ENCODE results near the gene TMEM258.
A peak's percentile ranks its signal among the peaks of the same experiment; 100 is the strongest.

TMEM258 gene

DNA sequence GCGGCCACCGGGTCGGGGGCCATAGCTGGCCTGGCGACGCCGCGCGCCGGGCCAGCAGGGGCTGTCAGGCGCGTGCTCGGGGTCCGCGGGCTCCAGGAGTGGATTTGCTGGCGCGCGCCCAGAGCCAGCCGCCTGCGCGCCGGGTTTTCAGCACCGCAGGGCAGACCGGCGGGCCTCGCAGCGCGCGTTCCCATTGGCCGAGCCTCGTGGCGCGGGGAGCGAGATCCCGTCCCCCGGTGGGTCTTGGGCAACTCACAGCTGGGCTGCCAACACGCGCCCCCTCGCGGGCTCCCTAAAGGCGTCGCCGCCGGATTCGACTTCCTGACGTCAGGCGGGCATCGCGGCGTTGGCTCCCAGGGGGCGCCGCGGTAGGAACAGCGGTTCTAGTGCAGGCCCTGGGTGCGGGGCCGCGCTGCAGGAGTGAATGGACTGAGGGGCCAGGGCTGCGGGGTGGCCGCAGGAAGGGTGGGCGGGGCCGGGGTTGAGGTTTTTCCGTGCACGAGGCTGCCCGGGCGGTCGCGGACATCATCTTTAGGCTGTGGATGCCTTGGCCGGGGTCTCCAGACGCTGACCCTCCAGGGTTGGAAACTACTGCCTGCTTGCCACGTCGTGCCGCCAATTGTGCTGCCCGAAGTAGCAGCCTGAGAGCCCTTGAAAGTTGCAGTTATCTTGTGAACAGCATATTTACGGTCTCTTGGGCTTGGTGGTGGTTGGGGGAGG is 24.5 kb upstream of the TMEM258 start, which contains the start of gene FADS1 (continued):
- TF ChIP-seq, protein P1, sequence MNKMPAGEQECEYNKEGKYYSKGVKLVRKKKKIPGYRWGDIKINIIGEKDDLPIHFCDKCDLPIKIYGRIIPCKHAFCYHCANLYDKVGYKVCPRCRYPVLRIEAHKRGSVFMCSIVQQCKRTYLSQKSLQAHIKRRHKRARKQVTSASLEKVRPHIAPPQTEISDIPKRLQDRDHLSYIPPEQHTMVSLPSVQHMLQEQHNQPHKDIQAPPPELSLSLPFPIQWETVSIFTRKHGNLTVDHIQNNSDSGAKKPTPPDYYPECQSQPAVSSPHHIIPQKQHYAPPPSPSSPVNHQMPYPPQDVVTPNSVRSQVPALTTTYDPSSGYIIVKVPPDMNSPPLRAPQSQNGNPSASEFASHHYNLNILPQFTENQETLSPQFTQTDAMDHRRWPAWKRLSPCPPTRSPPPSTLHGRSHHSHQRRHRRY (tag by site-specific recombination; IDR thresholded peaks at IDR 0.05), result no peak
- TF ChIP-seq IKZF3 (tag by site-specific recombination; IDR thresholded peaks at IDR 0.05), result peak; percentile 53; the same call in 1 of the 2 replicates
- TF ChIP-seq, protein P2, sequence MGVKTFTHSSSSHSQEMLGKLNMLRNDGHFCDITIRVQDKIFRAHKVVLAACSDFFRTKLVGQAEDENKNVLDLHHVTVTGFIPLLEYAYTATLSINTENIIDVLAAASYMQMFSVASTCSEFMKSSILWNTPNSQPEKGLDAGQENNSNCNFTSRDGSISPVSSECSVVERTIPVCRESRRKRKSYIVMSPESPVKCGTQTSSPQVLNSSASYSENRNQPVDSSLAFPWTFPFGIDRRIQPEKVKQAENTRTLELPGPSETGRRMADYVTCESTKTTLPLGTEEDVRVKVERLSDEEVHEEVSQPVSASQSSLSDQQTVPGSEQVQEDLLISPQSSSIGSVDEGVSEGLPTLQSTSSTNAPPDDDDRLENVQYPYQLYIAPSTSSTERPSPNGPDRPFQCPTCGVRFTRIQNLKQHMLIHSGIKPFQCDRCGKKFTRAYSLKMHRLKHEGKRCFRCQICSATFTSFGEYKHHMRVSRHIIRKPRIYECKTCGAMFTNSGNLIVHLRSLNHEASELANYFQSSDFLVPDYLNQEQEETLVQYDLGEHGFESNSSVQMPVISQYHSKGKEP (tag by site-specific recombination; IDR thresholded peaks at IDR 0.05), result no peak
- TF ChIP-seq ZSCAN30 (tag by site-specific recombination; IDR thresholded peaks at IDR 0.05), result no peak; the same call in 1 of the 2 replicates
- TF ChIP-seq FEZF1 (tag by site-specific recombination; IDR thresholded peaks at IDR 0.05), result no peak
- TF ChIP-seq ZNF404 (tag by site-specific recombination; IDR thresholded peaks at IDR 0.05), result no peak
- TF ChIP-seq ZNF416 (tag by site-specific recombination; IDR thresholded peaks at IDR 0.05), result no peak
- TF ChIP-seq ZNF274 (IDR thresholded peaks at IDR 0.05; ENCODE audit: low read length), result no peak
- TF ChIP-seq ZNF274 (tag by site-specific recombination; IDR thresholded peaks at IDR 0.05; ENCODE audit: borderline replicate concordance), result no peak
- TF ChIP-seq ZNF785 (tag by site-specific recombination; IDR thresholded peaks at IDR 0.05), result no peak
- no peak for TF ChIP-seq ZNF311 (tag by site-specific recombination; IDR thresholded peaks at IDR 0.05; ENCODE audit: borderline replicate concordance)
- no peak for TF ChIP-seq ZNF433 (tag by site-specific recombination; IDR thresholded peaks at IDR 0.05; ENCODE audit: low read depth)
- TF ChIP-seq YY2 (tag by site-specific recombination; IDR thresholded peaks at IDR 0.05), result no peak
- no peak for TF ChIP-seq ZNF473 (tag by site-specific recombination; IDR thresholded peaks at IDR 0.05)
- TF ChIP-seq, protein P3, sequence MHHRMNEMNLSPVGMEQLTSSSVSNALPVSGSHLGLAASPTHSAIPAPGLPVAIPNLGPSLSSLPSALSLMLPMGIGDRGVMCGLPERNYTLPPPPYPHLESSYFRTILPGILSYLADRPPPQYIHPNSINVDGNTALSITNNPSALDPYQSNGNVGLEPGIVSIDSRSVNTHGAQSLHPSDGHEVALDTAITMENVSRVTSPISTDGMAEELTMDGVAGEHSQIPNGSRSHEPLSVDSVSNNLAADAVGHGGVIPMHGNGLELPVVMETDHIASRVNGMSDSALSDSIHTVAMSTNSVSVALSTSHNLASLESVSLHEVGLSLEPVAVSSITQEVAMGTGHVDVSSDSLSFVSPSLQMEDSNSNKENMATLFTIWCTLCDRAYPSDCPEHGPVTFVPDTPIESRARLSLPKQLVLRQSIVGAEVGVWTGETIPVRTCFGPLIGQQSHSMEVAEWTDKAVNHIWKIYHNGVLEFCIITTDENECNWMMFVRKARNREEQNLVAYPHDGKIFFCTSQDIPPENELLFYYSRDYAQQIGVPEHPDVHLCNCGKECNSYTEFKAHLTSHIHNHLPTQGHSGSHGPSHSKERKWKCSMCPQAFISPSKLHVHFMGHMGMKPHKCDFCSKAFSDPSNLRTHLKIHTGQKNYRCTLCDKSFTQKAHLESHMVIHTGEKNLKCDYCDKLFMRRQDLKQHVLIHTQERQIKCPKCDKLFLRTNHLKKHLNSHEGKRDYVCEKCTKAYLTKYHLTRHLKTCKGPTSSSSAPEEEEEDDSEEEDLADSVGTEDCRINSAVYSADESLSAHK (tag by site-specific recombination; IDR thresholded peaks at IDR 0.05), result no peak
- no peak for TF ChIP-seq ZNF175 (tag by site-specific recombination; IDR thresholded peaks at IDR 0.05)
- TF ChIP-seq PRDM1 (tag by site-specific recombination; IDR thresholded peaks at IDR 0.05), result no peak
- TF ChIP-seq ZNF654 (tag by site-specific recombination; IDR thresholded peaks at IDR 0.05; ENCODE audit: low read depth), result no peak
- TF ChIP-seq ZNF571 (tag by site-specific recombination; IDR thresholded peaks at IDR 0.05), result no peak
- peak; percentile 46 for TF ChIP-seq KLF1 (tag by site-specific recombination; IDR thresholded peaks at IDR 0.05)
- TF ChIP-seq, protein P4, sequence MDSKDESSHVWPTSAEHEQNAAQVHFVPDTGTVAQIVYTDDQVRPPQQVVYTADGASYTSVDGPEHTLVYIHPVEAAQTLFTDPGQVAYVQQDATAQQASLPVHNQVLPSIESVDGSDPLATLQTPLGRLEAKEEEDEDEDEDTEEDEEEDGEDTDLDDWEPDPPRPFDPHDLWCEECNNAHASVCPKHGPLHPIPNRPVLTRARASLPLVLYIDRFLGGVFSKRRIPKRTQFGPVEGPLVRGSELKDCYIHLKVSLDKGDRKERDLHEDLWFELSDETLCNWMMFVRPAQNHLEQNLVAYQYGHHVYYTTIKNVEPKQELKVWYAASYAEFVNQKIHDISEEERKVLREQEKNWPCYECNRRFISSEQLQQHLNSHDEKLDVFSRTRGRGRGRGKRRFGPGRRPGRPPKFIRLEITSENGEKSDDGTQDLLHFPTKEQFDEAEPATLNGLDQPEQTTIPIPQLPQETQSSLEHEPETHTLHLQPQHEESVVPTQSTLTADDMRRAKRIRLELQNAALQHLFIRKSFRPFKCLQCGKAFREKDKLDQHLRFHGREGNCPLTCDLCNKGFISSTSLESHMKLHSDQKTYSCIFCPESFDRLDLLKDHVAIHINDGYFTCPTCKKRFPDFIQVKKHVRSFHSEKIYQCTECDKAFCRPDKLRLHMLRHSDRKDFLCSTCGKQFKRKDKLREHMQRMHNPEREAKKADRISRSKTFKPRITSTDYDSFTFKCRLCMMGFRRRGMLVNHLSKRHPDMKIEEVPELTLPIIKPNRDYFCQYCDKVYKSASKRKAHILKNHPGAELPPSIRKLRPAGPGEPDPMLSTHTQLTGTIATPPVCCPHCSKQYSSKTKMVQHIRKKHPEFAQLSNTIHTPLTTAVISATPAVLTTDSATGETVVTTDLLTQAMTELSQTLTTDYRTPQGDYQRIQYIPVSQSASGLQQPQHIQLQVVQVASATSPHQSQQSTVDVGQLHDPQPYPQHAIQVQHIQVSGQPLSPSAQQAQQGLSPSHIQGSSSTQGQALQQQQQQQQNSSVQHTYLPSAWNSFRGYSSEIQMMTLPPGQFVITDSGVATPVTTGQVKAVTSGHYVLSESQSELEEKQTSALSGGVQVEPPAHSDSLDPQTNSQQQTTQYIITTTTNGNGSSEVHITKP (tag by site-specific recombination; IDR thresholded peaks at IDR 0.05), result peak; percentile 50
- TF ChIP-seq, protein P5, sequence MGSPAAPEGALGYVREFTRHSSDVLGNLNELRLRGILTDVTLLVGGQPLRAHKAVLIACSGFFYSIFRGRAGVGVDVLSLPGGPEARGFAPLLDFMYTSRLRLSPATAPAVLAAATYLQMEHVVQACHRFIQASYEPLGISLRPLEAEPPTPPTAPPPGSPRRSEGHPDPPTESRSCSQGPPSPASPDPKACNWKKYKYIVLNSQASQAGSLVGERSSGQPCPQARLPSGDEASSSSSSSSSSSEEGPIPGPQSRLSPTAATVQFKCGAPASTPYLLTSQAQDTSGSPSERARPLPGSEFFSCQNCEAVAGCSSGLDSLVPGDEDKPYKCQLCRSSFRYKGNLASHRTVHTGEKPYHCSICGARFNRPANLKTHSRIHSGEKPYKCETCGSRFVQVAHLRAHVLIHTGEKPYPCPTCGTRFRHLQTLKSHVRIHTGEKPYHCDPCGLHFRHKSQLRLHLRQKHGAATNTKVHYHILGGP (tag by site-specific recombination; IDR thresholded peaks at IDR 0.05), result no peak
- no peak for TF ChIP-seq ZNF202 (tag by site-specific recombination; IDR thresholded peaks at IDR 0.05; ENCODE audit: borderline replicate concordance)
- TF ChIP-seq ZNF530 (tag by site-specific recombination; IDR thresholded peaks at IDR 0.05; ENCODE audit: low read depth), result no peak
- TF ChIP-seq KLF7 (tag by site-specific recombination; IDR thresholded peaks at IDR 0.05; ENCODE audit: borderline replicate concordance), result no peak
- TF ChIP-seq ZNF561 (tag by site-specific recombination; IDR thresholded peaks at IDR 0.05; ENCODE audit: borderline replicate concordance), result peak; percentile 74; the same call in 1 of the 2 replicates
- TF ChIP-seq ZNF776 (tag by site-specific recombination; IDR thresholded peaks at IDR 0.05; ENCODE audit: borderline replicate concordance), result no peak
- TF ChIP-seq, protein P6, sequence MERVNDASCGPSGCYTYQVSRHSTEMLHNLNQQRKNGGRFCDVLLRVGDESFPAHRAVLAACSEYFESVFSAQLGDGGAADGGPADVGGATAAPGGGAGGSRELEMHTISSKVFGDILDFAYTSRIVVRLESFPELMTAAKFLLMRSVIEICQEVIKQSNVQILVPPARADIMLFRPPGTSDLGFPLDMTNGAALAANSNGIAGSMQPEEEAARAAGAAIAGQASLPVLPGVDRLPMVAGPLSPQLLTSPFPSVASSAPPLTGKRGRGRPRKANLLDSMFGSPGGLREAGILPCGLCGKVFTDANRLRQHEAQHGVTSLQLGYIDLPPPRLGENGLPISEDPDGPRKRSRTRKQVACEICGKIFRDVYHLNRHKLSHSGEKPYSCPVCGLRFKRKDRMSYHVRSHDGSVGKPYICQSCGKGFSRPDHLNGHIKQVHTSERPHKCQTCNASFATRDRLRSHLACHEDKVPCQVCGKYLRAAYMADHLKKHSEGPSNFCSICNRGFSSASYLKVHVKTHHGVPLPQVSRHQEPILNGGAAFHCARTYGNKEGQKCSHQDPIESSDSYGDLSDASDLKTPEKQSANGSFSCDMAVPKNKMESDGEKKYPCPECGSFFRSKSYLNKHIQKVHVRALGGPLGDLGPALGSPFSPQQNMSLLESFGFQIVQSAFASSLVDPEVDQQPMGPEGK (tag by site-specific recombination; IDR thresholded peaks at IDR 0.05), result peak; percentile 93

All from HEK293 (cell line).